Tibial artery (tissue), 4 donors: ENCODE measurements around the gene ALX4.
A peak's percentile ranks its signal among the peaks of the same experiment; 100 is the strongest.

Experiments used
- DNase-seq, 2 donors: peaks; one replicate each; pipeline ENCODE4 v3.0.0-alpha.2; 2019
- H3K27ac ChIP-seq, 2 donors: fragments of 200-600 bp; sonication (generic) in 1 of 2; 1 replicate in 1 of 2; 2 replicates in 1 of 2; pipeline ENCODE4 v1.5.1; 2018 to 2019; ENCODE audit warnings: mild to moderate bottlenecking in 1 of 2
- H3K27me3 ChIP-seq, 2 donors: fragments of 200-600 bp; sonication (generic) in 1 of 2; one replicate each; pipeline versions ENCODE4 v1.5.1 to v1.6.0; 2016 to 2019
- H3K36me3 ChIP-seq, 3 donors: fragments of 200-600 bp; sonication (generic) in 2 of 3; one replicate each; pipeline ENCODE4 v1.5.1; 2016 to 2019; ENCODE audit warnings: mild to moderate bottlenecking in 2 of 3
- H3K4me1 ChIP-seq, 4 donors: fragments of 200-600 bp; sonication (generic) in 2 of 4; 1 replicate in 3 of 4; 2 replicates in 1 of 4; pipeline ENCODE4 v1.5.1; 2016 to 2019
- H3K4me3 ChIP-seq, 2 donors: fragments of 200-600 bp; sonication (generic) in 1 of 2; 1 replicate in 1 of 2; 2 replicates in 1 of 2; pipeline ENCODE4 v1.5.1; 2018 to 2019; ENCODE audit warnings: mild to moderate bottlenecking in 2 of 2
- H3K9me3 ChIP-seq, 3 donors: fragments of 200-600 bp; sonication (generic) in 1 of 3; one replicate each; pipeline ENCODE4 v1.5.1; 2016 to 2019
- CTCF ChIP-seq, 2 experiments: fragments of 200-600 bp in 1 of 2; fragments of 450-650 bp in 1 of 2; IDR thresholded peaks; one replicate each; pipeline ENCODE4 v1.5.1; 2017 to 2019; ENCODE audit warnings: antibody characterized with exemption in 2 of 2, mild to moderate bottlenecking in 1 of 2, moderate library complexity in 1 of 2
- intact Hi-C: fragments of 100-400 bp; cut with DNase I; formaldehyde crosslinking; loops from one replicate; pipeline ENCODE4 v1.15.0; 2023; ENCODE audit warnings: low total_unique reads

ALX4 gene

DNA sequence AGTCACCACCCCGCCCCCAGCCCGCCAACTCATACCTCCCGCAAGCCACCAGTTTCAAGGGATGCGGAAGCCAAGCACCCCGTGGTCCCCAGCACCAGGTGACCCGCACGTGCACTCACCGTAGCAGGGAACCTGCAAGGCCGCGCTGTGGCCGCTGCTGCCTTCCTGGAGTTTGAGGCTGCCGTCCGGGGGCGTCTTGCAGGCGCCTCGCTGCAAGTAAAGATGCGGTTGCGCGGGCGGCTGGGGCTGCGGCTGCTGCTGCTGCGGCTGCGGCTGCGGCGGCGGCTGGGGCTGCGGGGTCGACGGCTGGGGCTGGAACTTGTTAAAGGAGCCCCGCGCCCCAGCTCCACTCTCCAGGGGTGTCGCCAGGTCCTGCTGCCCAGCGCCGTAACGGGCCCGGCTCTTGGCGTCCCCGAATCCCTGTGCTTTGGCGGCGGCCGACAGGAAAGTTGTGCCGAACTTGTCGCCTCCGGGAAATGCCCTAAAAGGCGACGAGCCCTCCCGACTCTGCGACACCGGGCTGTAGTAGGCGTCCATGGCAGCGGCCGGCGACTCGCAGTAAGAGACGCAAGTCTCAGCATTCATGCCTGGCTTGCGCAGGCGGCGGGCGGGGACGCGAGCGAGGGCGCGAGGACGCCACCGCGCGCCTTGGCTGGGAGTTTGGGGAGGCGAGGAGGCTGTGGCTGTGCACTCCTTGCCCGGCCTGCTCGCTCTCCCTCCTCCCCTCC lies at the start of gene ALX4:
Gene ALX4 (minus strand): TSS at position 662 of the 728 bp plus-strand sequence. CDS start 77 bp downstream, at position 585.
- Histone ChIP-seq H3K4me3 (peak within 1 kb of the TSS; percentile 37 to 44), H3K4me1 (peaks cover 0 to 33% (median 29%) of the 10 kb centered on the region in 4 donors), H3K27me3 (peaks cover 3 to 98% of the 10 kb centered on the region in 2 donors), H3K36me3 (no peaks in the 10 kb centered on the region), H3K27ac (no peak within 1 kb of the TSS), H3K9me3 (no peaks in the 10 kb centered on the region)
- no peak for TF ChIP-seq CTCF (IDR thresholded peaks at IDR 0.05)
- intact Hi-C loops, result no loop called here
- no peak for DNase-seq

GRCh38 chr11:44359162-44359561 lies 49.2 kb upstream of the ALX4 start:
- no peak for TF ChIP-seq CTCF (IDR thresholded peaks at IDR 0.05)
- Histone ChIP-seq H3K27me3 (peaks cover 0 to 50% of the 10 kb centered on the region in 2 donors), H3K36me3 (no peaks in the 10 kb centered on the region), H3K9me3 (peaks cover 0 to 8% (median 0%) of the 10 kb centered on the region in 3 donors), H3K4me3 (no peak overlapping the region), H3K27ac (no peak overlapping the region), H3K4me1 (no peaks in the 10 kb centered on the region)
- intact Hi-C loops, result no loop called here
- DNase-seq, result no peak

DNA sequence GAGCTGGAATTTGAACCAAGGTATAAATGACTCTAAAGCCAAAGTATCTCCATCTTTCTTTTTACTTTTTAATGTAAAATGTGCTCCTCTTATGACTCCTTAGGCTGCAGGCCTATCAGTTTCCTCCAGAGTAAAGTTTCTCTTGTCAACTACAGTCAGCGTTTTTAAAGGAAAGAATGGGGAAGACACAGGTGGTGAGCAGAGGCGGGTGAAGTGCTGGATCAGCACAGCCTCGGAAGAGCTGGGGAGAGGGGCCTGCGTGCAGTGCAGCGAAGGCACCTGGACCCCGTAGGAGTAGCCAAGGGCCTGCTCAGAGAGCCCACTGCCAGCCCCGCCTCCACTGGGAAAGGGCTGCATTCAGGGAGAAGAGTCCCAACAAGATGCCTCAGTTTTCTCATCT lies 48.8 kb upstream of the ALX4 start:
- Histone ChIP-seq H3K4me3 (no peak overlapping the region), H3K27me3 (peaks cover 0 to 47% of the 10 kb centered on the region in 2 donors), H3K27ac (no peak overlapping the region), H3K36me3 (no peaks in the 10 kb centered on the region), H3K4me1 (no peaks in the 10 kb centered on the region), H3K9me3 (peaks cover 0 to 4% (median 0%) of the 10 kb centered on the region in 3 donors)
- TF ChIP-seq CTCF (IDR thresholded peaks at IDR 0.05), result no peak
- intact Hi-C loops, result no loop called here
- no peak for DNase-seq

- H3K4me1 ChIP-seq, result no peaks in the 10 kb centered on the region
- H3K4me3 ChIP-seq, result no peak overlapping the region
- no peak for DNase-seq
- intact Hi-C loops, result no loop called here
- no peak for TF ChIP-seq CTCF (IDR thresholded peaks at IDR 0.05)
- H3K27me3 ChIP-seq, result peaks cover 0 to 43% of the 10 kb centered on the region in 2 donors
- H3K9me3 ChIP-seq, result no peaks in the 10 kb centered on the region
- H3K27ac ChIP-seq, result no peak overlapping the region
- no peaks in the 10 kb centered on the region for H3K36me3 ChIP-seq
Observed at GRCh38 chr11:44357711-44358110, 47.8 kb upstream of the ALX4 start.

DNA sequence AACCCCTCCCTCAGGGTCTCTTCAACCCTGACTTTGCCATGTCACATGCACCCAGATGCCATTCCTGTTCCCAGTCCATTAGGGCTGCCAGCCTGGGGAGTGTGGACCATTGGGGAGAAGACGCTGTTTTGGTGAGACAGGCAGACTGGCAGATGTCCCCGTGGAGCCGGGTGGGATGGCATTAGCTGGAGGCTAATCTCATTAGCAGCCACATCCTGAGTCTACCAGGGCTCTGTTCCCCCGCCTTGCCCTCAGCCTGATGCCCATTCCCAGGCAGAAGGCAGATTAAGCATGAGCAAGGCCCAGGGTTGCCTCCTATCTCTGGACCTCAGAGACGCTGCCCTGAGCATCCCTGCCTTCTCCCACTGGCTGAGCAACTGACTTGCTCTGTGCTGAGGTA lies 46.4 kb upstream of the ALX4 start:
- Histone ChIP-seq H3K27ac (no peak overlapping the region), H3K9me3 (no peaks in the 10 kb centered on the region), H3K27me3 (peaks cover 0 to 34% of the 10 kb centered on the region in 2 donors), H3K36me3 (no peaks in the 10 kb centered on the region), H3K4me3 (no peak overlapping the region), H3K4me1 (no peaks in the 10 kb centered on the region)
- intact Hi-C loops, result no loop called here
- DNase-seq, result no peak
- TF ChIP-seq CTCF (IDR thresholded peaks at IDR 0.05), result no peak
